ENCODE measurements around the gene P4HTM.
A peak's percentile ranks its signal among the peaks of the same experiment; 100 is the strongest.

Gene P4HTM

GRCh38 chr3:49009396-49009795 lies 19.4 kb downstream of the P4HTM start:
- no peak for DNase-seq

GRCh38 chr3:49012441-49013017 lies 22.5 kb downstream of the P4HTM start:
- no peak for DNase-seq

- DNase-seq, result no peak
Measured at GRCh38 chr3:49013113-49013737, 23.2 kb downstream of the P4HTM start.

- DNase-seq, result peak; percentile 54
Measured at GRCh38 chr3:49013738-49014660, 24.0 kb downstream of the P4HTM start.

GRCh38 chr3:49015072-49015471 lies 25.0 kb downstream of the P4HTM start:
- DNase-seq, result no peak

GRCh38 chr3:49015765-49016164 lies 25.7 kb downstream of the P4HTM start:
- no peak for DNase-seq

- DNase-seq, result no peak
Measured at GRCh38 chr3:49016414-49017228, 26.6 kb downstream of the P4HTM start.

GRCh38 chr3:49017229-49017970 lies 27.4 kb downstream of the P4HTM start:
- DNase-seq, result no peak

GRCh38 chr3:49017971-49018706 lies 28.1 kb downstream of the P4HTM start, which contains the start of gene DALRD3:
DALRD3 (minus strand) TSS chr3:49018580; CDS start chr3:49018564, 16 bp downstream.
- peak; percentile 55 for DNase-seq

GRCh38 chr3:49018707-49019006 lies 28.6 kb downstream of the P4HTM start:
- DNase-seq, result no peak

- no peak for DNase-seq
Measured at GRCh38 chr3:49019941-49020329, 29.9 kb downstream of the P4HTM start.

- no peak for DNase-seq
Measured at GRCh38 chr3:49020330-49021212, 30.5 kb downstream of the P4HTM start.

- DNase-seq, result peak; percentile 99
Measured at GRCh38 chr3:49021213-49021812, 31.3 kb downstream of the P4HTM start.

GRCh38 chr3:49021813-49022687 lies 32.0 kb downstream of the P4HTM start, which contains the start of gene NDUFAF3:
NDUFAF3 (plus strand) TSS chr3:49022121; CDS start chr3:49022145, 24 bp downstream.
- peak; percentile 94 for DNase-seq

- DNase-seq, result no peak
Measured at GRCh38 chr3:49022688-49023171, 32.7 kb downstream of the P4HTM start.

GRCh38 chr3:49023775-49024174 lies 33.7 kb downstream of the P4HTM start:
- no peak for DNase-seq

GRCh38 chr3:49024449-49024848 lies 34.4 kb downstream of the P4HTM start:
- no peak for DNase-seq

GRCh38 chr3:49025005-49025792 lies 35.2 kb downstream of the P4HTM start:
- DNase-seq, result no peak

Data from stimulated activated CD4-positive, alpha-beta T cell treated with anti-CD3 and anti-CD28 coated beads, Interleukin-4, amount 100 ng/mL, for 1 hour (primary cell).